GM19193 (cell line): ENCODE results near the gene GOLGA6C.
"Not testable (repeated sequence)": the region's sequence is repeated elsewhere in the genome, so short reads cannot be mapped to it uniquely, and the experiment has no call there.

ENCODE experiments used
- POLR2A ChIP-seq: IDR thresholded peaks from 4 replicates; pipeline ENCODE4 v1.6.1; 2011; ENCODE audit not compliant: insufficient read depth, insufficient read length; ENCODE audit errors: extremely low read depth

GOLGA6C gene

DNA sequence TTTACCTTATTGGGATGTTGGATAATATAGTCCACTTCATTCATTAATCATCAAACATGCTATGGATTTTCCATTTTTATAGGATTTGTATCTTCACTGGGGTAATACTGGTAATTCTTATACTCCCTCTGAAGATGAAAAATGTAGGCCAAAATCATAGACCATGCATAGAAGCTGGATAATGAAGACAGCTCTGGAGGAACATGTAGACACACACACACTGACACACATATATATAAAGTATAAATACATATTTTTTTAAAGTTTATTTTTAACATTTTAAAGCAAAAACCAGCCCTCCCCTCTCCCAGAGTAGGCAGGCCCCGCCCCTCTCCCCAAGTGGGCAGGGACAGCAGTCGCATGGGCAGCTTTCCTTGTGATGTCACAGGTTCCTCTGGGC, at the start of gene GOLGA6C:
GOLGA6C (plus strand) TSS at position 301 of the 400 bp plus-strand sequence. CDS start 265 bp downstream, outside the sequence.
- not testable (repeated sequence) for TF ChIP-seq POLR2A

DNA sequence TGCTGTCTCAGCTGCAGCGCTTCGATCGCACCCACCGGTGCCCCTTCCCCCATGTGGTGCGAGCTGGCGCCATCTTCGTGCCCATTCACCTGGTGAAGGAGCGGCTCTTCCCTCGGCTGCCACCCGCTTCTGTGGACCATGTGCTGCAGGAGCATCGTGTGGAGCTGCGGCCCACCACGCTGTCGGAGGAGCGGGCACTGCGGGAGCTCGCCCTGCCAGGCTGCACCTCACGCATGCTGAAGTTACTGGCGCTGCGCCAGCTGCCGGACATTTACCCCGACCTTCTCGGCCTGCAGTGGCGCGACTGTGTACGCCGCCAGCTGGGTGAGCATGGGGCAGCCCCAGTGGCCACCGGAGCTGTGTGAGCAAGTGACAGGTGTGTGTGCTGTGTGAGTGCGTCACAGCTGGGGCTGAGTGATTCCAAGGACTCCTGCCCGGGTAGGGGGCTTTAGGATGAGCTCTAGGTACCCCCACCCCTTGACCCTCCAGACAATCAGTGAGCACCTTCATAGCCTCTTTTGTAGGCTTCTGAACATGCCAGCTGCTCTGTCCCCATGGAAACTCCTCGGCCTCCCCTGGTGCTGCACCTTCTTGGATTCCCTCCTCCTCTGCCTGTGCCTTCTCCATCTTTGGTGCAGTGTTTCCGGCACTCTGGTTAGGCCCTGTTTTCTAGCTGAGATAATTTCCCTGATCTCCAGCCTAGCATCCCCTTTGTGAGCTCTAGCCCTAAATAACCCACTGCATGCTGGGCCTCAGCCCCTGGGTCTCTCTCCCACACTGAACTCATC, 49.4 kb upstream of the GOLGA6C start:
- TF ChIP-seq POLR2A = peak; percentile 14

- no peak for TF ChIP-seq POLR2A
Observed at GRCh38 chr15:75209289-75209676, 48.9 kb upstream of the GOLGA6C start.

DNA sequence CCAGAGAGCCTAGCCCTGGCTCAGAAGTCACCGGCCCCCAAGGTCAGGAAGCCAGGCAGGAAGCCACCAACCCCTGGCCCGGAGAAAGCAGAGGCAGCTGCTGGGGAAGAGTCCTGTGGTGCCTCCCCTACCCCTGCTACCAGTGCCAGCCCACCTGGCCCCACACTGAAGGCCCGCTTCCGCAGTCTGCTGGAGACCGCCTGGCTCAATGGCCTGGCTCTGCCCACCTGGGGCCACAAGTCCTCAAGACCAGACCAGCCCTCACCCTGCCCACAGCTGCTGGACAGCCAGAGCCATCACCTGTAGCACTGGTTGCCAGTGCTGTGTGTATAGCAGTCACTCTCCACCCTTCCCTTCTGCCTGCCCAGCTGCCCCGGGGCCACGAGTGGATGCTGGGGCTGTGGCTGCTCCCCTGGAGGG, 47.3 kb upstream of the GOLGA6C start:
- TF ChIP-seq POLR2A = no peak

- peak; percentile 24 for TF ChIP-seq POLR2A
Observed at GRCh38 chr15:75211436-75212199, 46.5 kb upstream of the GOLGA6C start.

DNA sequence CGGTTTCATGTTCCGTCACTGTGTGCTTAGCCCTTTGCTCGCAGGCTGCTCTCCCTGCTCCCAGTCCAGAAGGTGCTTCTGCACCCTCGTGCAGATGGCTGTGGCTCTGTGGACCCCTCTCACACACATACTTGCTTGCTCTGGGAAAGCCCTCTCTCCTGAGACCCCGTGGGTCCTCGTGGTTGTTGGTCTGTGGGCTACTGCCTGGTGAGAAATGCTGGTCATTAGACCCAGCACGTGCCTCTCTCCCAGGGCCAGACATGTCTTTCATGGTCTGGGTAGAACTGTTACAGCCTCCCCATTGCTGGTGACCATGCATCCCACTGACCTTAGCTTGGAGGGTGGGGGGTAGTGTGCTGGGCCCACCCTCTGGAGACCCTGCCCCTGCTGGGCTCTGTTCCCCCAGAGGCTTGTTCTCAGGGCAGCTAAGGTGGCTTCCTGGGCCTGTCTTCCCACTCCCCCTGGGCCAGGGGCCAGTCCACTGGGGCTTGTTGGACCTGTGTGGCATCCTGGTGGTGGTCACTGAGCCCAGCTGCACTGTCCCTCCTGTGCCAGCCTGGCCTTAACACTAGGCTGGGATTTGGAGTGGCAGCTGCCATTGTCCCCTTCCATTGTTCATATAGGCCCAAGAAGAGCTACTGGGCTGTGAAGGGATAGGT, 45.8 kb upstream of the GOLGA6C start:
- no peak for TF ChIP-seq POLR2A

DNA sequence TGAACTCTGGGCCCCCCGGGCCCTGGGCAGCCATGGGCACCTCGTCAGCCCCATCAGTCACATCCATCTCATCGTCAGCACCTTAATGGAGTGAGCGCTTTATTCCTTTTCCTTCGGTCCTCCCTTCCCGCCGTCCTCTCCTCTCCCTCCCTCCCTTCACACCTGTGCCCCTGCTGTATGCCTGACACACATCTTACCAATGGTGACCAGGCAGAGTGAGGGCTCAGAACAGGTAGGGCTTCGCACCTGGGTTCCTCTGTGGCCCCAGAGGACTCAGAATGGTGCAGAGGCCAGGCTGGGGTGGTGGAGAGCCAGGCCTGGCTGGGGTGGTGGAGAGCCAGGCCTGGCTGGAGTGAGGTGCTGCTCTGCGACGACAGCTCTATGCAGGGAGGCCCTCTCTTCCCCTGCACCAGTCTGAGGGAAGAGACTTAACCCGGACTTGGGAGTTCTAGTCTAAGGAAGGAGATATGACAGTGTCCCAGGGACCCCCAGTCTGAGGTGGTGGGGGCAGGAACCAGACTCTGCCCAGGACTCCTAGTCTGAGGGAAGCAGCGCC, 44.8 kb upstream of the GOLGA6C start:
- no peak for TF ChIP-seq POLR2A

GRCh38 chr15:75213768-75214221, 44.3 kb upstream of the GOLGA6C start:
- TF ChIP-seq POLR2A = peak; percentile 53

- TF ChIP-seq POLR2A = no peak
Observed at GRCh38 chr15:75214293-75215096, 43.6 kb upstream of the GOLGA6C start.

DNA sequence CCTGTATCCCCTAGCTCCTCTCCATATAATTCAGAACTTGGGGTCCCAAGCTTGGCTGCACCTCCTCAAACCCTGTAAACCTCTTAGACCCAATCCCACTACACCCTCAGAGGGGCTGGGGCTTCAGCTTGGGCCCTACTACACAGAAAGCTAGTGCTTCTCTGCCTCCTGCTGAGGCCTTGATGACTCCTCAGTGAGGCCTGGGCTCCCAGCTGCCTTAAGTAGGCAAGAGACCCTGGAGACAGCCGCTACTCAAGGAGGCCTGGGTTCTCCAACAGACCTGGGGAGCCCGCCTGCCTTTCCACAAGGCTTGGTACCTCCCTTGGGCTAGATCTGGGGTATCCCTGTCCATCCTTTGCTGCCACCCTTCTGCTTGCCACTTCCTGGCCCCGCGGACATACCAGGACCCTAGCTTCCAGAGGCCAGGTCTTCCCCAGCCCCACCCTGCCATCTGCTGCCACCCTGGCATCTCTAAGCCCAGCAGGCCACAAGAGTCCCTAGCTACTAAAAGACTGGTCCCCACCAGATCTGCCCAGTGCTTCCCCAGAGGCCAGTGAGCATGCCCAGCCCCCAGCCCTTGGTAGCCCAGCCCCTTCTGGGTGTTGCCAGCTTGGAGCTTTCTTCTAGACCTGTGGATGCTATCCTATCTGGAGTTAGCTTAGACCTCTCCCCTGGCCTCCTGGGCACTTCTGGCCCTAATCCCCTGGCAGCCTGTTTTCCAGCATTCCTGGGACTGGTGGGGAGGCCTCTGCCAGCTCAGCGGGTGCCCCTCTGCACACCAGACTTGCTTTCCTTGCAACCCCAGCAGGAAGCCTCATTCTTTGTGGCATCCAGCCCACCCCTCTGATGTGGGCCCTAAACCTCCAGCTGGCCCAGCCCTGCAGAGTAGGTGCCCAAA, 42.8 kb upstream of the GOLGA6C start:
- TF ChIP-seq POLR2A = peak; percentile 18

- no peak for TF ChIP-seq POLR2A
Observed at GRCh38 chr15:75217012-75217411, 41.1 kb upstream of the GOLGA6C start.

- no peak for TF ChIP-seq POLR2A
Observed at GRCh38 chr15:75223688-75224087, 34.4 kb upstream of the GOLGA6C start.

DNA sequence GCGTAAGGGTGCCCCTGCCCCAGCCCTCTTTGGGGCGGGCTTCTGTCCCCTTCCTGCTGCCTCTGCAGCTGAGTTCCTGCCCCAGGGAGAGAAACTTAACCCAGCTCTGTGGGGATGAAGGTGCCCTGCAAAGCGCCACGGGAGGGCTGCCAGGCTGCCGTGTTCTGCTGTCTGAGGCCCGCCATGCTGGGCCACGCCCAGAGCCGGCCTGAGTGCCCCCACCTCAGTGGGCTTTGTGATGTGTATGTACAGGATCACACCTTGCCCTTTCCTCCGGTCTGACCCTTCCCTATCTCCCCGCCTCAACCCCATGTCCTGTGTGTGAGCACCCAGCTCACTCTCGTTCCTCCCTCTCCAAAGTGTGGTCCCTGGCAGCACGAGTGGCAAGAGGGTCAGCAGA, 33.9 kb upstream of the GOLGA6C start:
- no peak for TF ChIP-seq POLR2A
